Suprapubic skin (tissue), 4 donors: ENCODE data around the gene NCAPG2. TPM values are rescaled to one million over a fixed set of nuclear protein-coding genes. Genes with fewer than 3 reads are reported as not detected.

Experiments used
- DNase-seq, 2 donors: peaks; one replicate each; pipeline ENCODE4 v3.0.0-alpha.2; 2019; ENCODE audit warnings: low spot score in 2 of 2
- H3K27ac ChIP-seq: fragments of 200-600 bp; sonication (generic); one replicate; pipeline ENCODE4 v1.5.1; 2019
- H3K27me3 ChIP-seq: fragments of 200-600 bp; sonication (generic); one replicate; pipeline ENCODE4 v1.5.1; 2019
- H3K36me3 ChIP-seq: fragments of 200-600 bp; sonication (generic); one replicate; pipeline ENCODE4 v1.5.1; 2019
- H3K4me1 ChIP-seq: fragments of 200-600 bp; sonication (generic); one replicate; pipeline ENCODE4 v1.5.1; 2019
- H3K4me3 ChIP-seq: fragments of 200-600 bp; sonication (generic); one replicate; pipeline ENCODE4 v1.5.1; 2019; ENCODE audit warnings: mild to moderate bottlenecking
- H3K9me3 ChIP-seq: fragments of 200-600 bp; sonication (generic); one replicate; pipeline ENCODE4 v1.5.1; 2019
- EP300 ChIP-seq: sonication (generic); formaldehyde crosslinking; IDR thresholded peaks from one replicate; pipeline ENCODE4 v1.6.1; 2017; ENCODE audit warnings: antibody characterized with exemption
- POLR2A ChIP-seq, 2 donors: fragments of 450-650 bp; IDR thresholded peaks; one replicate each; pipeline ENCODE4 v1.6.1; 2017; ENCODE audit warnings: antibody characterized with exemption in 2 of 2, mild to moderate bottlenecking in 2 of 2, moderate library complexity in 2 of 2
- POLR2AphosphoS5 ChIP-seq, 3 donors: sonication (generic); formaldehyde crosslinking; IDR thresholded peaks; one replicate each; pipeline ENCODE4 v1.6.1; 2017; ENCODE audit warnings: antibody characterized with exemption in 3 of 3
- WGBS: methylation state at CpG from one replicate; pipeline ENCODE4 v1.1.5; 2018; 5-methylcytosine and 5-hydroxymethylcytosine counted together
- total RNA-seq, 4 donors: library from RNA; depleted of rRNA; stranded (reverse); fragments of >200 nt; gene quantifications; one replicate each; pipeline ENCODE4 v1.1.0, GENCODE V29; 2016
- TF ChIP-seq, protein P1 (sequence below), 2 donors: fragments of 200-600 bp in 1 of 2; fragments of 450-650 bp in 1 of 2; sonication (generic) in 1 of 2; IDR thresholded peaks; one replicate each; pipeline ENCODE4 v1.5.1; 2016 to 2019; ENCODE audit warnings: antibody characterized with exemption in 2 of 2, mild to moderate bottlenecking in 1 of 2, moderate library complexity in 1 of 2

The NCAPG2 gene
- total RNA-seq, 4 donors from 2014 or later = 5.6 to 11.4 (median 7.2) TPM

DNA sequence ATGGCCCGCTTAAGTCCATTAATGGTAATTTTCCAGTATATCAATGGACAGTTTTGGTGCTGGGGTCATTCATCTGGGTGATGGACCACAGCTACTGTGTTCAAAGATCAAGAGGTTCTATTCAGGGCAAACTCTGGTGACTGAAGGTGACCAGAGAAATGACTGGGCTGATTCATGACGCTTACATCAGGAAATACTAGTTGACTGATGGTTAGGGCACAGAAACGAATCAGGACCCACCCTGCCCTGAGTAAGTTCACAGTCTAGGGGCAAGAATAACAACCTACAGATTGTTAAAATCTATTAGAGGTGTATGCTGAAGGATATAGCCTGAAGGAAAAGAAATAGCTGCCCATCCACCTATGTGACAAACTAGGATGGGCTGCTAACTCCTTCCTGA is 9.5 kb downstream of the NCAPG2 start:
- Histone ChIP-seq H3K27me3 (no peaks in the 10 kb centered on the region), H3K27ac (no peak overlapping the region), H3K9me3 (no peaks in the 10 kb centered on the region), H3K4me3 (no peak overlapping the region), H3K4me1 (peaks cover 10% of the 10 kb centered on the region), H3K36me3 (peaks cover 9% of the 10 kb centered on the region)
- no peak for DNase-seq
- TF ChIP-seq POLR2AphosphoS5 (IDR thresholded peaks at IDR 0.05) (no peak), POLR2A (IDR thresholded peaks at IDR 0.05) (no peak), EP300 (no peak)
- TF ChIP-seq, protein P1, sequence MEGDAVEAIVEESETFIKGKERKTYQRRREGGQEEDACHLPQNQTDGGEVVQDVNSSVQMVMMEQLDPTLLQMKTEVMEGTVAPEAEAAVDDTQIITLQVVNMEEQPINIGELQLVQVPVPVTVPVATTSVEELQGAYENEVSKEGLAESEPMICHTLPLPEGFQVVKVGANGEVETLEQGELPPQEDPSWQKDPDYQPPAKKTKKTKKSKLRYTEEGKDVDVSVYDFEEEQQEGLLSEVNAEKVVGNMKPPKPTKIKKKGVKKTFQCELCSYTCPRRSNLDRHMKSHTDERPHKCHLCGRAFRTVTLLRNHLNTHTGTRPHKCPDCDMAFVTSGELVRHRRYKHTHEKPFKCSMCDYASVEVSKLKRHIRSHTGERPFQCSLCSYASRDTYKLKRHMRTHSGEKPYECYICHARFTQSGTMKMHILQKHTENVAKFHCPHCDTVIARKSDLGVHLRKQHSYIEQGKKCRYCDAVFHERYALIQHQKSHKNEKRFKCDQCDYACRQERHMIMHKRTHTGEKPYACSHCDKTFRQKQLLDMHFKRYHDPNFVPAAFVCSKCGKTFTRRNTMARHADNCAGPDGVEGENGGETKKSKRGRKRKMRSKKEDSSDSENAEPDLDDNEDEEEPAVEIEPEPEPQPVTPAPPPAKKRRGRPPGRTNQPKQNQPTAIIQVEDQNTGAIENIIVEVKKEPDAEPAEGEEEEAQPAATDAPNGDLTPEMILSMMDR (IDR thresholded peaks at IDR 0.05) = no peak
- WGBS = 82% methylated on average over 3 of the region's 3 CpGs

- TF ChIP-seq EP300 (no peak), POLR2A (IDR thresholded peaks at IDR 0.05) (no peak), POLR2AphosphoS5 (IDR thresholded peaks at IDR 0.05) (no peak)
- TF ChIP-seq, protein P1 (IDR thresholded peaks at IDR 0.05) = no peak
- H3K9me3 ChIP-seq = no peaks in the 10 kb centered on the region
- H3K36me3 ChIP-seq = peaks cover 11% of the 10 kb centered on the region
- no peak overlapping the region for H3K4me3 ChIP-seq
- 95% methylated on average over 6 of the region's 6 CpGs for WGBS
- no peaks in the 10 kb centered on the region for H3K27me3 ChIP-seq
- no peak overlapping the region for H3K27ac ChIP-seq
- DNase-seq = no peak
- H3K4me1 ChIP-seq = peaks cover 10% of the 10 kb centered on the region
Measured at GRCh38 chr7:158694650-158695049, 10.0 kb downstream of the NCAPG2 start.

- Histone ChIP-seq H3K27ac (no peak overlapping the region), H3K4me1 (no peaks in the 10 kb centered on the region), H3K4me3 (no peak overlapping the region), H3K9me3 (no peaks in the 10 kb centered on the region), H3K27me3 (no peaks in the 10 kb centered on the region), H3K36me3 (peaks cover 43% of the 10 kb centered on the region)
- TF ChIP-seq POLR2A (IDR thresholded peaks at IDR 0.05) (no peak), EP300 (no peak), POLR2AphosphoS5 (IDR thresholded peaks at IDR 0.05) (no peak)
- TF ChIP-seq, protein P1 (IDR thresholded peaks at IDR 0.05) = no peak
- no peak for DNase-seq
- 97% methylated on average over 2 of the region's 2 CpGs for WGBS
Measured at GRCh38 chr7:158689488-158689887, 15.1 kb downstream of the NCAPG2 start.

GRCh38 chr7:158687406-158687805 is 17.2 kb downstream of the NCAPG2 start:
- TF ChIP-seq POLR2AphosphoS5 (IDR thresholded peaks at IDR 0.05) (no peak), POLR2A (IDR thresholded peaks at IDR 0.05) (no peak), EP300 (no peak)
- TF ChIP-seq, protein P1 (IDR thresholded peaks at IDR 0.05) = no peak
- WGBS = 95% methylated on average over 7 of the region's 7 CpGs
- no peak overlapping the region for H3K27ac ChIP-seq
- DNase-seq = no peak
- no peaks in the 10 kb centered on the region for H3K9me3 ChIP-seq
- peaks cover 50% of the 10 kb centered on the region for H3K36me3 ChIP-seq
- H3K4me3 ChIP-seq = no peak overlapping the region
- no peaks in the 10 kb centered on the region for H3K4me1 ChIP-seq
- H3K27me3 ChIP-seq = no peaks in the 10 kb centered on the region

DNA sequence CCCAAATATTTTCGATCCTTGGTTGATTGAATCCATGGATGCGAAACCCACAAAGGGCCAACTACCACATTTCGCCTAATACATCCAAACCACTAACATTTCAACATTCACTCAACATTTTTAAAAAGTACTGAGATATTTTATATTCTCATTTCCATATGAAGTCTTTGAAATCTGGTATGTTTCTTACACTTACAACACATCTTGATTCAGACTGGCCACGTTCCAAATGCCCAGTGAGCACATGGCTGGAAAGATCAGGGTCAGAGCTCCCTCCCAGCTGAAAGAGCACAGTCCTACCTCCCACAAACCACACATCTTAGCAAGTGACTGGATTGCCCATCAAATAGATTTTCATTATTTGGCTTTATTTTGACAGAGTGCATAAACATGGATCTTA is 18.9 kb downstream of the NCAPG2 start:
- Histone ChIP-seq H3K27ac (no peak overlapping the region), H3K27me3 (no peaks in the 10 kb centered on the region), H3K36me3 (peaks cover 48% of the 10 kb centered on the region), H3K4me1 (no peaks in the 10 kb centered on the region), H3K4me3 (no peak overlapping the region), H3K9me3 (no peaks in the 10 kb centered on the region)
- DNase-seq = no peak
- WGBS = 91% methylated on average over 4 of the region's 4 CpGs
- TF ChIP-seq, protein P1 (IDR thresholded peaks at IDR 0.05) = no peak
- TF ChIP-seq POLR2AphosphoS5 (IDR thresholded peaks at IDR 0.05) (no peak), POLR2A (IDR thresholded peaks at IDR 0.05) (no peak), EP300 (no peak)
